ENCODE measurements around the gene FMO5.
"Not testable (repeated sequence)": the region's sequence is repeated elsewhere in the genome, so short reads cannot be mapped to it uniquely, and the experiment has no call there.

Gene FMO5

DNA sequence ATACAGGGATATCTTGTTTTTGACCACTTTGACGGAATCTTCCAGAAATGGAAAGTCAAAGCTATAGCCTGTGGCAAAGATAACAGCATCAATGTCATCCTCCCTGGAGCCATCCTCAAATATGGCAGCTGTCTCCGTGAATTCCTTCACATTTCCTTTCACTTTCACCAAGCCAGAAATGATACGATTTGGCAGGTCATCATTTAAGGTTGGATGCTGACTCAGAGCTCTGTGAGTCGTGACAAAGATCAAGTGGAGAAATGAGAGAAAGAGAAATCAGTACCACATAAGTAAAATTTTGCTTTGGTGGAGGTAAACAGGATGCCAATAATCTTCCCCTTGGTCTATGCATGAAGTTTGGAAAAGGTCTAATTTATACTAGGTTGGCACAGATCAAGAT lies 23.9 kb downstream of the FMO5 start:
- H3K27me3 ChIP-seq (replicated peaks; ENCODE audit: control insufficient read depth, insufficient read depth, low read length): no peaks in the 10 kb centered on the region
- no peaks in the 10 kb centered on the region for H3K36me3 ChIP-seq (ENCODE audit: control insufficient read depth, insufficient read depth, low read length, severe bottlenecking)
- peak overlapping the region; percentile 25 for H3K4me3 ChIP-seq (ENCODE audit: low read length)
- no peak overlapping the region for H3K9ac ChIP-seq (ENCODE audit: low read length)
- H3K4me1 ChIP-seq (ENCODE audit: control insufficient read depth, insufficient read depth, low read length): peaks cover 5% of the 10 kb centered on the region
- no peaks in the 10 kb centered on the region for H3K9me3 ChIP-seq (ENCODE audit: control insufficient read depth, low read length)
- no peak for DNase-seq (ENCODE audit: low read depth)

DNA sequence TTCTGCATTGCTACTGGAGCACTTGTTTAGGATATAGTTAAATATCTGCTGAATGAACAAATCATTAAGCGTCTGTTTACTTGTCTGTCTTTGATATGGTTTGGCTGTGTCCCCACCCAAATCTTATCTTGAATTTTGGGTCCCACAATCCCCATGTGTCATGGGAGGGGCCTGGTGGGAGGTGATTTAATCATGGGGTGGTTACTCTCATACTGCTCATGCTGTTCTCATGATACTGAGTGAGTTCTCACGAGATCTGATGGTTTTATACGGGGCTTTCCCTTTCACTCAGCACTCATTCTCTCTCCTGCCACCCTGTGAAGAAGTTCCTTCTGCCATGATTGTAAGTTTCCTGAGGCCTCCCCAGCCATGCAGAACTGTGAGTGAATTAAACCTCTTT lies 27.8 kb downstream of the FMO5 start:
- H3K9me3 ChIP-seq (ENCODE audit: control insufficient read depth, low read length); H3K9ac ChIP-seq (ENCODE audit: low read length); H3K4me3 ChIP-seq (ENCODE audit: low read length); H3K27me3 ChIP-seq (replicated peaks; ENCODE audit: control insufficient read depth, insufficient read depth, low read length); H3K36me3 ChIP-seq (ENCODE audit: control insufficient read depth, insufficient read depth, low read length, severe bottlenecking); DNase-seq (ENCODE audit: low read depth); H3K4me1 ChIP-seq (ENCODE audit: control insufficient read depth, insufficient read depth, low read length): not testable (repeated sequence)

DNA sequence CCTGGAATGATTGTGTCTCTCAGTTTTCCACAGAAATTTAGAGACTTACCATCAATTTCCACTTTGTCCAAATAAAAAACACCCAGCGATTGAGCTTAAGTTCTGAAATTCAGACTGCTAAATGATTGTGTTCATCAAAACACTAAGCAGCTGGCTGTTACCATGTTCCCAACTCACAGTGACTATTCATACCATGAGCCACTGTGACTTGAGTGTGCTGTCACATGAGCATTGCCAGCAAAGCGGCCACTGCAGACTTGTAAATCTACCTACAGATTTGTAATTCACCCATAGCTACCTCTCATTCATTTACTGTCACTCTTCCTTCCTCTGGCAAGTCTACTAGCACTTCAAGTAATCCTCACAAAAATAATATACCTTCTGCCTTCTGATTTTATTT lies 35.6 kb downstream of the FMO5 start:
- Histone ChIP-seq H3K4me3 (ENCODE audit: low read length) (no peak overlapping the region), H3K4me1 (ENCODE audit: control insufficient read depth, insufficient read depth, low read length) (no peaks in the 10 kb centered on the region), H3K9me3 (ENCODE audit: control insufficient read depth, low read length) (no peaks in the 10 kb centered on the region), H3K27me3 (replicated peaks; ENCODE audit: control insufficient read depth, insufficient read depth, low read length) (no peaks in the 10 kb centered on the region), H3K36me3 (ENCODE audit: control insufficient read depth, insufficient read depth, low read length, severe bottlenecking) (no peaks in the 10 kb centered on the region), H3K9ac (ENCODE audit: low read length) (no peak overlapping the region)
- no peak for DNase-seq (ENCODE audit: low read depth)

GRCh38 chr1:147185432-147185831 lies 39.7 kb downstream of the FMO5 start:
- DNase-seq (ENCODE audit: low read depth): no peak
- H3K27me3 ChIP-seq (replicated peaks; ENCODE audit: control insufficient read depth, insufficient read depth, low read length): no peaks in the 10 kb centered on the region
- no peak overlapping the region for H3K4me3 ChIP-seq (ENCODE audit: low read length)
- H3K4me1 ChIP-seq (ENCODE audit: control insufficient read depth, insufficient read depth, low read length): peaks cover 15% of the 10 kb centered on the region
- no peaks in the 10 kb centered on the region for H3K36me3 ChIP-seq (ENCODE audit: control insufficient read depth, insufficient read depth, low read length, severe bottlenecking)
- H3K9ac ChIP-seq (ENCODE audit: low read length): no peak overlapping the region
- no peaks in the 10 kb centered on the region for H3K9me3 ChIP-seq (ENCODE audit: control insufficient read depth, low read length)

DNA sequence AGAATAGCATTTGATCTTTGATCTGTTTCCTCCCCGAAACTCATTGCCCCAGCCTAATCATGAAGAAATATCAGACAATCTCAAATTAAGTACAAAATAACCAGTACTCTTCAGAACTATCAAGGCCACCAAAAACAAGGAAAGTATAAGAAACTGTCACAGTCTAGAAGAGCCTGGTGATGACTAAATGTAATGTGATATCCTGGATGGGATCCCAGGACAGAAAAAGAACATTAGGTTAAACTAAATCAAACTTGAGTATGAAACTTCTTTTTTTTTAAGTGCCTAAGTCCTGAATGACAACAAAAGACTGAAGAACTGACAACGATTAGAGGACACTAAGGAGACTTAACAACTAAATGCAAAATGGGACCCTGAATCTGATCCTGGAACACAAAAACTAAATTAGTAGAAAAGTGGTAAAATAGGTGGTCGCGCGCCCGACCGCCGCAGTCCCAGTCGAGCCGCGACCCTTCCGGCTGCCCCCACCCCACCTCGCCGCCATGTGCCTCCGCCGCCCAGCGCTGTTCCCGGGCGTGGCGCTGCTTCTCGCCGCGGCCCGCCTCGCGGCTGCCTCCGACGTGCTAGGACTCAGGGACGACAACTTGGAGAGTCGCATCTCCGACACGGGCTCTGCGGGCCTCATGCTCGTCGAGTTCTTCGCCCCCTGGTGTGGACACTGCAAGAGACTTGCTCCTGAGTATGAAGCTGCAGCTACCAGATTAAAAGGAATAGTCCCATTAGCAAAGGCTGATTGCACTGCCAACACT lies 47.3 kb downstream of the FMO5 start:
- peaks cover 39% of the 10 kb centered on the region for H3K4me1 ChIP-seq (ENCODE audit: control insufficient read depth, insufficient read depth, low read length)

DNA sequence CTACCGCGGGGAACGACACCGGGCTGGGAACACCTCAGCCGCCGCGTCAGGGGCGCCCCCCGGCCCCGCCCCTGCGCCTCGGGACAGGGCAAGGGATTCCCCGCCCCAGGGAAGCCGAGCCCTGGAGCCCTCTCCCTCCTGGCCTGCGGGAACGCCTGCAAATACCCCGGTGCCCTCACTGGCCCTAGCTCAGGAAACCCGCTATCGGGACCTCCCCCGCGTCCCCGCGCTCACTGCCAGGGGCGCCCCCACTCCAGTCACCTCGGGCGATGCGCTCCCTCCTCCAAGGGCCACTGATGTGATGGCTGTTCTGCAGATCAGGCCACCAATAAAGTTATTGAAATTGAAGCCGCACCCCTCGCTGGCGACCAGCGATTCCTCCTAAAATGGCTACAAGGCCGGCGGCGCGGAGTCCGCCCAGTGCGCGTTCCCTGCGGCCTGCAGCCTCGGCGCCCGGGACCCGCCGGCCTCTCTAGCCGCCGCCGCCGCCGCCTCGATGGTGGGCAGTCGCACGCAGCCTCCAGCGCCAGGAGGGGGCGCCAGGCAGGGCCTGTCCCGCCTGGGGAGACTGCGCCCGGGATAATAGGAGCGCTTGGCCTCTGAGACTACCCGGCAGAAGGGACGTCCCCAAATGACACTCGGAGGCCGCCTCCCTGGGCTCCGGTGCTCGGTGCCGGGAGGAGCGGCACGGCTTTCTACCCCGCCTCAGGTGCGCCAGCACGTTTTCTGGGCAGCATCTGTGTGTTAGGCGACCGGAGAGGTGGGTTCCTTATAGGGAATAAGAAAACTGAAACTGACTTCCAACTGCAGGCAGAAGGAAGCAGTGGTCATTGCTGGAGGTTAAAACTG lies 52.7 kb downstream of the FMO5 start, which contains the start of gene PRKAB2:
Gene PRKAB2 (minus strand): TSS at position 303 of the 849 bp plus-strand sequence. CDS start 326 bp downstream, outside the sequence.
- Histone ChIP-seq H3K27me3 (replicated peaks; ENCODE audit: control insufficient read depth, insufficient read depth, low read length) (no peaks in the 10 kb centered on the region), H3K9me3 (ENCODE audit: control insufficient read depth, low read length) (no peaks in the 10 kb centered on the region), H3K4me1 (ENCODE audit: control insufficient read depth, insufficient read depth, low read length) (peaks cover 62% of the 10 kb centered on the region), H3K36me3 (ENCODE audit: control insufficient read depth, insufficient read depth, low read length, severe bottlenecking) (no peaks in the 10 kb centered on the region), H3K9ac (ENCODE audit: low read length) (peak within 1 kb of the TSS; percentile 96), H3K4me3 (ENCODE audit: low read length) (peak within 1 kb of the TSS; percentile 88)
- DNase-seq (ENCODE audit: low read depth): peak; percentile 98

More for the DNA sequence above, 47.3 kb downstream of the FMO5 start:
- Histone ChIP-seq H3K9ac (ENCODE audit: low read length) (peak overlapping the region; percentile 77), H3K9me3 (ENCODE audit: control insufficient read depth, low read length) (no peaks in the 10 kb centered on the region), H3K27me3 (replicated peaks; ENCODE audit: control insufficient read depth, insufficient read depth, low read length) (no peaks in the 10 kb centered on the region), H3K36me3 (ENCODE audit: control insufficient read depth, insufficient read depth, low read length, severe bottlenecking) (no peaks in the 10 kb centered on the region), H3K4me3 (ENCODE audit: low read length) (peak overlapping the region; percentile 74)
- peak; percentile 76 for DNase-seq (ENCODE audit: low read depth)

DNA sequence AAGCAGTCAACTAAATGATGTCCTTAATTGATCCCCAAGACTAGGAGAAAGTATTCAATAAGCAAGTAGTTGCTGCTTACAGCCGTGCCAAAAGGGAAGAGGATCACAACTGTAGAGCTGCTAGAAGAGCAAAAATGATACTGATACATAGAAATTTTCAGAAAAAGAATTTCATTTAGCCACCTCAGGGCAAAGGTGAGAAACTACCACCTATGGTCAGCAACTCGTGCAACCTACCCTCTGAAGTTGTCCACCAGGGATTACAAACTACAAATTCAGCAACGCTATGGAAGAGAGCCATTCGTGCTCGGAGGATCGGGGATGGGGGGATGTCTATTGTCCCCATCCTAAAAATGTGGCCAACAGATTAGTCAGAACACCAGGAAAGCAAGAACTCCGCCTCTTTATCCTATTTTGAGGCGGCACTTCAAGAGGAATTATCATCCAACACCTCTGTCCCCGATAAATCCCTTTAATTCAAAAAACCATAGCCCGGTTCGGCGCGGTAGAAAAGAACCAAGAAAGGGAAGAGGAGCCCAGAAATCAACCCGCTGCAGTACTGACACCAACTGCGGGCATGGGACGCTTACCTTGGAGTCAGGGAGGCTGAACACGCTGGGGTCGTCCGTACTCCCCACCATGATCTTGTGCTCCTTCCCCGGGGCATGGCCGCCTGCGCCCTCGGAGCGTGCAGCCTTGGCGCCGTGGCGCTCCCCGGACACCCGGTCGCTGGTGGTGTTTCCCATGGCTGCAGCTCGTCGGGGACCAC lies 53.6 kb downstream of the FMO5 start:
- no peaks in the 10 kb centered on the region for H3K27me3 ChIP-seq (replicated peaks; ENCODE audit: control insufficient read depth, insufficient read depth, low read length)
- peak overlapping the region; percentile 96 for H3K9ac ChIP-seq (ENCODE audit: low read length)
- peaks cover 63% of the 10 kb centered on the region for H3K4me1 ChIP-seq (ENCODE audit: control insufficient read depth, insufficient read depth, low read length)
- DNase-seq (ENCODE audit: low read depth): peak; percentile 55
- no peaks in the 10 kb centered on the region for H3K36me3 ChIP-seq (ENCODE audit: control insufficient read depth, insufficient read depth, low read length, severe bottlenecking)
- H3K9me3 ChIP-seq (ENCODE audit: control insufficient read depth, low read length): no peaks in the 10 kb centered on the region
- H3K4me3 ChIP-seq (ENCODE audit: low read length): peak overlapping the region; percentile 88

- peak; percentile 18 for DNase-seq (ENCODE audit: low read depth)
- peak overlapping the region; percentile 88 for H3K4me3 ChIP-seq (ENCODE audit: low read length)
- H3K9ac ChIP-seq (ENCODE audit: low read length): peak overlapping the region; percentile 32
- H3K27me3 ChIP-seq (replicated peaks; ENCODE audit: control insufficient read depth, insufficient read depth, low read length): no peaks in the 10 kb centered on the region
- H3K4me1 ChIP-seq (ENCODE audit: control insufficient read depth, insufficient read depth, low read length): peaks cover 65% of the 10 kb centered on the region
- H3K9me3 ChIP-seq (ENCODE audit: control insufficient read depth, low read length): no peaks in the 10 kb centered on the region
- H3K36me3 ChIP-seq (ENCODE audit: control insufficient read depth, insufficient read depth, low read length, severe bottlenecking): peaks cover 14% of the 10 kb centered on the region
Measured at GRCh38 chr1:147169840-147170674, 55.1 kb downstream of the FMO5 start.

DNA sequence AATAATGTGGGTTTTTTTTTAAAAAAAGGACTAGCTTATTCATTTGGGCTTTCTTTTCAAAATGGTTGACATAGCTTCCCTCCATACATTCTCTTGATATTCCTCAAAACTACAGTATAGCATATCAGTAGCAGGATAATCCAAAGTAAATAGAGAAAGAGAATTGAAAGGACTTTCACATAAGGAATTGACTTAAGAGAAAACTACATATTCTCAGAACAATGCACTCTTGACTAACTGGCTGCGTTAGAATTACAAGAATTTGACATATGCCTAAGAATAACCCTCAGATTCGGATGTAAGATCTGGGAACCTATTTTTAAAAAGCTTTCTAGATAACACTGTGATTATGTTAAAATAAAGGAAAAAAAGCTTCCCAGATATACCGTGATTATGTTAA lies 56.0 kb downstream of the FMO5 start:
- peak; percentile 18 for DNase-seq (ENCODE audit: low read depth)
- H3K9ac ChIP-seq (ENCODE audit: low read length): peak overlapping the region; percentile 32
- peaks cover 14% of the 10 kb centered on the region for H3K36me3 ChIP-seq (ENCODE audit: control insufficient read depth, insufficient read depth, low read length, severe bottlenecking)
- peaks cover 58% of the 10 kb centered on the region for H3K4me1 ChIP-seq (ENCODE audit: control insufficient read depth, insufficient read depth, low read length)
- no peaks in the 10 kb centered on the region for H3K9me3 ChIP-seq (ENCODE audit: control insufficient read depth, low read length)
- no peaks in the 10 kb centered on the region for H3K27me3 ChIP-seq (replicated peaks; ENCODE audit: control insufficient read depth, insufficient read depth, low read length)
- H3K4me3 ChIP-seq (ENCODE audit: low read length): peak overlapping the region; percentile 88

- peak; percentile 56 for DNase-seq (ENCODE audit: low read depth)
- H3K27me3 ChIP-seq (replicated peaks; ENCODE audit: control insufficient read depth, insufficient read depth, low read length): no peaks in the 10 kb centered on the region
- no peak overlapping the region for H3K9ac ChIP-seq (ENCODE audit: low read length)
- H3K4me1 ChIP-seq (ENCODE audit: control insufficient read depth, insufficient read depth, low read length): peaks cover 52% of the 10 kb centered on the region
- H3K4me3 ChIP-seq (ENCODE audit: low read length): no peak overlapping the region
- H3K9me3 ChIP-seq (ENCODE audit: control insufficient read depth, low read length): no peaks in the 10 kb centered on the region
- H3K36me3 ChIP-seq (ENCODE audit: control insufficient read depth, insufficient read depth, low read length, severe bottlenecking): peaks cover 14% of the 10 kb centered on the region
Measured at GRCh38 chr1:147168626-147169058, 56.5 kb downstream of the FMO5 start.

Data from adipocyte (in vitro differentiated cells).